NCI-H2081 treated with DMSO at 0.1 percent for 48 hours (cell line): ENCODE data around the gene ZNF644.

Source experiments
- DNase-seq: peaks from one replicate; lab custom pipeline; 2025; lab: John Stamatoyannopoulos, UW

The ZNF644 gene

DNA sequence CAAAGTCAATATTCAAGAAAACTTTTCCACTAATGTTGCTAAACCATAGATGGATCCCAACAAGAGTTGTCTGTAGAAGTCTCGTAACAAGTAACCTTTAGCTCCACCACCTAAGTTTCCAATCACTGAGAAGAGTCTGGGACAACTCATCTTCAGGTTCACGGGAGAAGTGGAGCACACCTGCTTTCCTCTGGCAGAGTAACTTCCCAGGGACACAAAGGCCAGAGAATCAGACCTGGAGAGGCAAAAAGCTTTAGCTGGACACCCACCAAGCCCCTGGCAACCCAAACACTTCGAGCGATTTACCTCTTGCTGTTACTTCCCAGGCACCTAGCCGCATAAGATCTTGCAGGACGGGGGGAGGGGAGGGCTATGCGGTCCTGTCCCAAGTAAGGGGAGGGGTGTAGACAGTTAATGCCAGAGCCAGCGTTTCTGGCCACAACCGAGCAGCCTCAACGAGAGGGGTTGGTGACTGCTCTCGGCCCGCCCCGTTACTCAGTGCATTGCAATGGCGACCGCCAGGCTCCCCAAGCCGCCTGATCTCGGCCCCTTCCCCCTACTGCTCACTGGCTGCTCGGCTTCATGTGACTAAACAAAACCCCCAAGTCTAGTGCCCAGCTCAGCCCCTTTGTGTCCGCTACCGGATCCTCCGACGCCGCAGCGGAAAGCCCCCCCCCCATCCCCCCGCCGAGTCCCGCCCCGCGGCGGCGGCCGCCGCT, 709 bp downstream of the ZNF644 start:
- no peak for DNase-seq

DNA sequence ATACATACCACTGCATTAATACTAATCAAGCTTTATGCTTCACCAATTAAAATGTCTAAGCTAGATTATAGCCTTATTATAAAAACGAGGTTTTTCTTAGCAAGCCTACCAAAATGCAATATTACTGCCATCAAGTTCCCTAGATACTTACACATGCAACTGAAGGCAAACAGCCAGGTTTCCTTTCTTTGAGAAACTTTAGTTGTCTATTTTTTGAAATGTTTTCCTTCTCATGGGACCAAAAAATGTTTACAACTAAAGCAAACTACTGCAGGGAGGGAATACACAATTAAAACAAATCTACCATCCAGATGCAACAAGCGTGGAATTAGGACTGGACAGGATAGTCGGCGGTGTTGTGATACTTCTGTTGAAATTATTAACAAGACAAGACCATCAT, 1.3 kb downstream of the ZNF644 start:
- no peak for DNase-seq

DNA sequence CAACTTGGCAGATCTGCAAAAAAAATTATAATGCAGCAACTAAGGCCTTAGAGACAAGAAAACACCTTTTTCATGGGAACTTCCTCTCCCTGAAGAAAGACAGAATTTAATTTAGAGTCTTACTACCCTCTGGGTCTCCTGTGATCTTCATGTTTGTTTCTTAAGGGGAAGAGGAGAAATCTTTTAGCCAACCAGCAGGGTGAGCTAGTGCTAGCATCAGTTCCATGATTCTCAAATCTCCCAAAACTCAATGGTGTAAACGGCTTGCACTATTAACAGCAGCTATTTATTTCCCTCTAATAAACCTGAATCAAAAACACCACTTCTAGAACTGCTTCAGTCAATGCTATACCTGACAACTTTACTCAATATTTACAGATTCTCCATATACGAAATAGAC, 3.8 kb downstream of the ZNF644 start:
- DNase-seq = no peak

DNA sequence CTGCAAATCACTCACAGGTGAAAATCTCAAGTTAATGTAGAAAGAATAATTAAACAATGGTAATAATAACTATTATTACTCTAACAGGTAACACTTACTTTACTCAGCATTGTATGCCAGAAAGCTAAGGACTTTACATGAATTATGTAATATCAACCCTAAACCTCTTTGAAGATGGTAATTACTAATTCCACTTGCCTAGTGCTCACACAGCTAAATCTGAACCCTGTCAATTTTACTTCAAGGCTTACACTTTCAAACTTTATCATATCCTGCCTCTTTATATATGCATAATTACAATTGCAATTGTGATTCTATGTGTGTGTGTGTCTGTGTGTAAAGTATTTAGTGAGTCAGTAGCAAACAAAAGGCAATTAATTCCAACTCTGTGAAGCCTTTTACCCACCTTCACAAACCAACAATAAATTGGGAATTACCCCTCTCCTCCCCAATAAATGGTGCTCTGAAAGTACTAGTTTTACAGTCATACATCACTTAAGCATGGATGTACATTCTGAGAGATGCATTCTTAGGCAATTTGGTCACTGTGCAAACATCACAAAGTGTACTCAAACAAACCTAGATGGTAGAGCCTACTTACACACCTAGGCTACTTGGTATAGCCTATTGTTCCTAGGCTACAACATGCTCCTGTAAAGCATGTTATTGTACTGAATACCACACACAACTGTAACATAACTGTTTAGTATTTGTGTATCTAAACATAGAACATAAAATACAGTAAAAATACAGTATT, 5.9 kb downstream of the ZNF644 start:
- no peak for DNase-seq

DNA sequence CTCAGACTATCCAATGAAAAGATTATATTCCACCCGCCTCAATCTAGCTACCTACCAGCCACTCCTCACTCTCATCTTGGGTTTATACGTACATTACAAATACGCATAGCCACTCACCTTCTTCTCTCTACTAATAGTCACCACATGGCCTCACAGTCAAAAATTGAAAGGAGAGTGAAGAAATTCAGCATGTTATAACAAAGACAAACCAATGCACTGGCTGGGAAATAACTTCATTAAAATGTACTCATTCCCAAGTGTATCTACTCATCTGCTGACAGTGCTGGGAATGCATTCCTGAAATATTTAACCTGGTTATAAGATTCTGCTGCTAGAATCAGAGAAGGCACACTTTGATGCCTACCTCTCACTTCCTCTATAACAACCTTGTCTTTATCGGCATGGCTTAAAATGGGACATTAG, 6.5 kb downstream of the ZNF644 start:
- DNase-seq = no peak

DNA sequence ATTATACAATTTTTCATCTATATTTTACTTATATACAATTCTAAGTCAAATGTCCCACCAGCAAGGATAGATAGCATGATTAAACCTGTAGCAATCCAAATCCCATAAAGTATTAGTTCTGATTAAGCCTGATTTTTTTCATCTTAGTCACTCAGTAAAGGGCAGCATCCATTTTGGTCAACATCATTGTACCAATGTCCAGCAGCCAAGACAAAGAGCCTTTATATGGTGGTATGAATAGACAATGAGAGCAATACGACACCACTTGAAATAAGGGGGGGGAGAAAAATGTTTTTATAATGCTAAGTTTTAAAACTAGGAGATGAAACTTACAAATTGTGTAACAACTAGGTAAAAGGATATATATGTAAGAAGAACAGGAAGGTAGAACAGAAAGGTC, 7.4 kb downstream of the ZNF644 start:
- no peak for DNase-seq

DNA sequence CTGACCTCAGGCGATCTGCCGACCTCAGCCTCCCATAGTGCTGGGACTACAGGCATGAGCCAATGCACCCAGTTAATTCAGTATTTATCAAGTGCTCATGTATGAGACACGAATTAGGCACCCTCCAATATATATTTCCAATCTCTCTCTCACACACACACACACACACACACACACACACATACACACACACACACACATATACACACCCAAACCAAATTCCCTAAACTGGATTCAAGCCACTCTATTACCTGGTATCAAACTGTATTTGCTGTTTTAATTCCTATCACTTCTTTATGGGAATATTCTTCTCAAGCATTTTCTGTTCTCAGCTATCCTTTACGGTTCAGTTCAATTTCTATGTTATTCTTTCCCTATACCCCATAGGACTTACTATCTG, 8.5 kb downstream of the ZNF644 start:
- no peak for DNase-seq

DNA sequence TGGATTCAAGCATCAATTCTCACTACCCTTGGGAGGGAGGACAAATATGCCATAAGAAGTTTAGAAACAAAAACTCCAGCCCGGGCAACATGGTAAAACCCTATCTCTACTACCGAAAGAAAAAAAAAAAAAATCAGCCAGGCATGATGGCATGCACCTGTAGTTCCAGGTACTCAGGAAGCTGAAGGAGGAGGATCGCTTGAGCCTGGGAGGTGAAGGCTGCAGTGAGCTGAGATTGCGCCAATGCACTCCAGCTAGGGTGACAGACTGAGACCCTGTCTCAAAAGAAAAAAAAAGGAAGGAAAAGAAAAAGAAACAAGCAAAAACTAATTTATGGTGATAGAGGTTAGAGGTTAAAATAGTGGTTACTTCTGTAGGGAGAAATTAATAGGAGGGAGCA, 9.6 kb downstream of the ZNF644 start:
- no peak for DNase-seq

DNA sequence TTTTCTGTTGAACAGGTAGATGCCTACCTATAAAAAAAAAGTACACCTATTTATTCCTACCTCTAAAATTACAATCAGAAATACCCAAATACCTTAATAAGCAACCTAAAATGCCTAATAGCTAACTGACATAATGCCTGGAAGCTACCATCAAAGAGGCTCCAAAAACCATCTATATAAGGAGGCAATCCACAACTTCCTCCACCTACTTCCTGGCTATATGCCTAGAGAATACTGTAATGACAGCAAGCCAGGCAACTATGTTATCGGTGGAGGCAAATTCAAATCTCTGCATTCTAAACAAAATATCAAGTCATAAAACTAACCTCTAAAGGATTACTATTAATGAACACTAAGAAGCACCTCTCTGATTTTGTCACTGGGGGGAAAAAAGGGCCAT, 10.1 kb downstream of the ZNF644 start:
- DNase-seq = no peak

DNA sequence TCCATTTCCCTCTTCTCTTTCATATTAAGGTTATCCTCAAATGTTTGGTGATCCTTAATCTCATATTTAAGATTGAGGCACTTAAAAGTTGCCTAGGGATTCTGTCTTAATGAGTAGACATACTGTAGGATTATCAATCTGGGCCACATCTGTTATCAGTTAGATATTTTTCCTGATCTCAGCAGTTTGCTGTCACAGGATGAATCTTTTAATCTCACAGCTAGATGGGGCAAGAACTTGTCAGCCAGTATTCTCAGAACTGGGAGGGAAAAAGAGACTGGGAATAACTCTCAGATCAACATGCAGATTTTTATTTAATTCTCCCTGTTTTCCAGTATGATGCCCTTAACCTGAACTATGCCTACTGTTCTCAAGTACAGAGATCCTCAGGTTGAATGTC, 14.0 kb downstream of the ZNF644 start:
- no peak for DNase-seq

DNA sequence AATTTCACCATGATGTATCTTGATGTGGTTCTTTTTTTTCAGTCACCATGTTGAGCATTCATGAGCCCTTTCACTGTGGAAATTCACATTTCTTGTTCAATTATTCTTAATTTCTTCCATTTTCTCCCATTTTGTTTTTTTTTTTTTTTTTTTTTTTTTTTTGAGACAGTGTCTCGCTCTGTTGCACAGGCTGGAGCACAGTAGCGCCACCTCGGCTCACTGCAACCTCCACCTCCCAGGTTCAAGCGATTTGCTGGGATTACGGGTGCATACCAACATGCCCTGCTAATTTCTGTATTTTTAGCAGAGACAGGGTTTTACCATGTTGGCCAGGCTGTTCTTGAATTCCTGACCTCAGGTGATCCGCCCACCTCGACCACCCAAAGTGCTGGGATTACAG, 14.7 kb downstream of the ZNF644 start:
- DNase-seq = no peak

DNA sequence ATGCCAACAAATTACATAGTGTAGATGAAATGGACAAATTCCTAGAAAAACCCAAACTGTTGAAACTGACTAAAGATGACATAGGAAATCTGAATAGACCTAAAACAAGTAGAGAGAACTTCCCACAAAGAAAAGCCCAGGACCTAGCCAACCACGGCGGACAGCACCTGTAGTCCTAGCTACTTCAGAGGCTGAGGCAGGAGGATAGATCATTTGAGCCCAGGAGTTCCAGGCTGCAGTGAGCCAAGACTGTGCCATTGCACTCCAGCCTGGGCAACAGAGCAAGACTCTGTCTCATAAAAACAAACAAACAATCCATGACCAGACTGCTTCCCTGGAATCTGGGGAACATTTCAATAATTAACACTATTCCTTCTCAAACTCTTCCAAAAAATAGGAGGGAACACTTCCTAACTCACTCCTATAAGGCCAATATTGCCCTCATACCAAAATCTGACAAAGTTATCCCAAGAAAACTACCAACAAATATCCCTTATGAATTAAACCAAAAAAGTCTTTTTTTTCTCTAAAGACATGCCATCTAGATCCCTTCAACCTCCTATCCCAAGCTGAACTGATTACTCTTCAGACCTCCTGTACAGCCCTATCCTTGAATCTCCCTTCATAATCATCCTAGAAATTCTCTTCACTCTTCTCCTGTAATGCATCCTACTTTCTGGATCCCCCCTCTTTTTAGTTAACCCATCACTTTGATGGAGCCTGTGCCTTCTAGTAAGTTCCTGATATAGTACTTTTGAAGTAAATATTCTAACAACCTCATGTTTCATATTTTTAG, 15.5 kb downstream of the ZNF644 start:
- no peak for DNase-seq

DNA sequence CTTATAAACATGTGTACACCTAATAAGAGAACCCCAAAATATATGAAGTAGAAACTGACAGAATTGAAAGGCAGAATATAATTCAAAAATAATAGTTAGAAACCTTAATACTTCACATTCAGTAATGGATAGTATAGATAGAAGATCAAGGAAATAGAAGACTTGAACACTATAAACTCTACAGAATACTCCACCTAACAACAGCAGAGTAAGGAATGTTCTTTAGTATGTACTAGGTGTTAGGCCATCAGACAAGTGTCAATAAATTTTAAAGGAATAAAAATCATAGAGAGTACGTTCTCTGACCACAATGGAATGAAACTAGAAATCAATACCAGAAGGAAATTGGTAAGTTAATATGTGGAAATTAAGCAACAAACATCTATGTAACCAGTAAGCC, 16.6 kb downstream of the ZNF644 start:
- no peak for DNase-seq

DNA sequence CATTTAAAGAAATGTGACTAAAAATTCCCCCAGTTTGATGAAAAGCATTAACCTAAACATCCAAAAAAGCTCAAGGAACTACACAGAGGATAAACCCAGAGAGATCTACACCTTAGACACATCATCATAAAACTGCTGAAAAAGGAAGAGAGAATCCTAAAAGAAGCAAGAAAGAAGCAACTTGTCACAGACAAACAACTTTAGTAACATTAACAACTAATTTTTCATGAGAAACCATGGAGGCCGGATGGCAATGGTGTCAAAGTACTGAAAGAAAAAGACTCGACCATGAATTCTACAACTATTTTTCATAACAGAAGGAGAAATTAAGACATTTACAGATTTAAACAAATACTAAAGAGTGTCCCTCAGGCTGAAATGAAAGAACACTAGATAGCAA, 17.7 kb downstream of the ZNF644 start:
- DNase-seq = no peak

DNA sequence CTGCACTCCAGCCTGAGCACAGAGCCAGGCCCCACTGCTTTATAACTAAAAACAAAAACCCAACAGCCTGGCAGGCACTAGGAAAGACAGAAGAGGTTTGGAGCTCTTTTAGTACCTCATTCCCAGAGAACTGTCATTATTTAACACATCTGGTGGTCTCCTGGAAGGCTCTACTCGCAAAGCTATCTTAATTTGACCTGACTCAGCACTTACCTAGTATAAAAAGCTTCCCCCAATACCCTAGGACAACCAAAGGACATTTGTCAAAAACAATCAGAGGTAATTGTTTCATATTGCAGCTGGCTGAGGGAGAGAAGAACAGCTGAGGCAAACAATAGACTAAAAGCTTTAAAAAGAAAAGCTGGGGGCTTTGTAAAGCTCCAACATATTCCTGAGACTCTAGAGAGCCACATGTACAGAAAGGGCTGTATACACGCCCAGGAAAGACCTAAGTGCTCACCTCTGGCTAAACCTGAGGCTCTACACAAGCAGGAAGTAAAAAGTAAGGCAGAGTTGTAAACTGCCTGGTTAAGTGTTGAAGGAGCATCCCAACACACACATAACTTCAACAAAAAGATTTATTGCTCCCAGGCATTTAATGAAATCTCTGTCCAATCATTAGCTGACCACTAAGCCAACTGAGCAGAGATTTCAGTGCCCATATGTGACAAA, 25.0 kb downstream of the ZNF644 start:
- no peak for DNase-seq

DNA sequence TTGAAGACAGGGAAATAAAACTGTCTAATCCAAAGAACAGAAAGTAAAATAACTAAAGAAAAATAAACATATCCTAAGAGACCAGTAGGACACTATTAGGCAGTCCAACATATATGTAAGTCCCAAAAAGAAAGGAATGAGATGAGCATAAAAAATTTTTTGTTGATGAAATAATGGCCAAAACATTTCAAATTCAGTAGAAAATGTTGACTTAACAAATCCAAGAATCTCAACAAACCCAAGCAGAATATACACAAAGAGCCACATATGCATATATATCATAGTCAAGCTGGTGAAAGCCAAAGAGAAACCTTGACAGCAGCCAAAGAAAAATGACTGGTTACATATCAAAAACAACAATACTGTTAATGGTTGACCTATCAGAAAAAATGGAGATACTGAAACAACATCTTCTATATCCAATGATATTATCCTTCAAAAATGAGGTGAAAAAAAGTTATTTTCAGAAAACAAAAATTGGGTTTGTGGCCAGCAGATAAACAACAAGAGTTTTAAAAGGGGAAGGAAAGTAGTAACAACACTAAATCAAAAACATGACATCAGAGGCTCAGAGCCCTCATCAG, 26.4 kb downstream of the ZNF644 start:
- no peak for DNase-seq

DNA sequence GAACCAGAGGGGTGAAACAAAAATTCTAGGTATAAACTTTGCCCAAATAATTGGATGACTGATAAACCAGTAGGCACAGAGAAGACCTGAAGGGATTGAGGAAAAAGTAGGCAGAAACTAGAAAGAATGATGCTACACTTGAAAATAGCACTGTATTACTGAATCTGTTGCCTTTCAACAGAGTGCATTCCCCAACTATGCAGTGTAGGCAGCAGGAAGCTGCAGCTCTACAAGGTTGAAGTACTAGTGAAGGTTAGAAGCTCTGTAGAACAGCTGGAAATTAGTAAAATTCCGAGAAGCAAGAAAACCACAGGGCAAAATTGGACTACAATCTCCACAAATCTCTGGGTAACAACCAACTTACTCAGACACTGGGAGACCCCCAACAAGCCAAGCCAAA, 27.4 kb downstream of the ZNF644 start:
- no peak for DNase-seq

DNA sequence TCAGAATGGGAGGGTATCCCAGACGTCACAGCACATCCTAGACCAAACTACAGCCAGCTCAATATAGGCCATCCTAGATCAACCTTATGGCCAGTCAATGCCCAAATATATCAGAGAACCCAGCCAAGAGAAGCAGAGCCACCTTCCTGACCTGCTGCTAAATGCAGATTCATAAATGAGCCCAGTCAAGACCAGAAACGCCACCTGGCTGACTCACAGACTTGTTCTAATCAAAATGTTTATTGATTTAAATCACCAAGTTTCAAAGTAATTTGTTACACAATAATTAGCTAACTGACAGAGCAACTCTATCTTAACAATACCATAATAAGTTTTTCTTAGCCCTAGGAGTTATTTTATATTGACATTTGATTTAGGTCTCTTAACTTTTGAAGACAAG, 28.6 kb downstream of the ZNF644 start:
- no peak for DNase-seq

DNA sequence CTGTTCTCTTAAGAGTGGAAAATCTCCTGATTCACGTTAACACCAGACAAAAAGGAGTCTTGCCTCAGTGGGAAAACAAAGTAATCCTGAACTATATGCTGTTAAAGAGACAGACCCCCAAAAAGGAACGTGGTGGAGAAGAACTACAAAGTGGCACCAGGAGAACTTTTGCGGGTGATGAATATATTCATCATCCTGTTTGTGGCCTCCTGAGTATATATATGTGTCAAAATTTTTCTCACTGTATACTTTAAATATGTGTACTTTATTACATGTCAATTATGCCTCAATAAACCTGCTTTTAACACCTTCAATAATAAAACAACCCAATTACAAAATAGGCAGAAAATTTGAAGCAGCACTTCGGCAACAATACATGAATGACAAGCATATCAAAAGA, 31.1 kb downstream of the ZNF644 start:
- DNase-seq = no peak

DNA sequence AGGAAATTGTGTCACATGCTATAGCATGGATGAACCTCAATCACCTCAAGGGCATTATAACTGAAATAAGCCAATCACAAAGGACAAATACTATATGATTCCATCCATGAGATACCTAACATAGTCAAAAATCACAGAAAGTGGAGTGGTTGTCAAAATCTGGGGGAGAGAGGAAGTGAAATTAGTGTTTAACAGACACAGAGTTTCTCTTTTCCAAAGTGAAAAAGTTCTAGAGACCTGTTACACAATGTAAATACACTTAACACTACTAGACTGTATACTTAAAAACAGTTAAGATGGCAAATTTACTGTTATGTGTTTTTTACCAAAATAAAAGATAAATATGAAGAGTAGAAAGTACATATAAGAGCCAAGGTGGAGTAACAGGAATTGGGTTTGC, 31.8 kb downstream of the ZNF644 start:
- no peak for DNase-seq

DNA sequence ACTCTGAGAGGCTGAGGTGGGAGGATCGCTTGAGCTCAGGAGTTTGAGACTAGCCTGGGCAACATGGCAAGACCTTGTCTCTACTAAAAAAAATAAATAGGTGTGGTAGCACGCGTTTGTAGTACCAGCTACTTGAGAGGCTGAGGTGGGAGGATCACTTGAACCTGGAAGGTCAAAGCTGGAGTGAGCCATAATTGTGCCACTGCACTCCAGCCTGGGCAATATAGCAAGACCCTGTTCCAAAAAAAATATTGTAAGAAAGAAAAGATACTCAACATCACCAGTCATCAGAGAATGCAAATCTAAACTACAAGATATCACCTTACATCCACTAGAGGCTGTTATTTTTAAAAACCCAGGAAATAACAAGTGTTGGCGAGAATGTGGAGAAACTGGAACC, 32.5 kb downstream of the ZNF644 start:
- no peak for DNase-seq

DNA sequence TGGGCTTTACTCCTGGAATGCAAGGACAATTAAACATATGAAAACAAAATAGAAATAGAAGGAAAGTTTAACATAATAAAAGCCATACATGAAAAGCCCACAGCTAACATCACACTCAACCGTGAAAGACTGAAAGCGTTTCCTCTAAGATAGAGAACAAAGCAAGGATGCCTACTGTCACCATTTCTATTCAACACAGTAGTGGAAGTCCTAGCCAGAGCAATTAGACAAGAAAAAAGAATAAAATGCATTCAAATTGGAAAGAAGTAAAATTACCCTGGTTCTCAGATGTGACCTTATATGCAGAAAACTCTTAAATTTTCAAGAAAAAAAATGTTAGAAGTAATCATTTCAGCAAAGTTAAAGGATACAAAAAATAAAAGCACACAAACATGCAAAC, 34.0 kb downstream of the ZNF644 start:
- DNase-seq = no peak
